SU-DHL-6 (cell line): ENCODE results near the gene GFPT2.

Experiments used
- H2AFZ ChIP-seq: fragments of 200-600 bp; sonication (generic); 2 replicates; pipeline ENCODE4 v1.6.1; 2014; ENCODE audit warnings: low read depth, mild to moderate bottlenecking, moderate library complexity, mixed read lengths, antibody characterized with exemption, low read length; ENCODE audit not compliant: severe bottlenecking
- H3F3A ChIP-seq: fragments of 200-600 bp; shearing (Covaris generic); 2 replicates; pipeline ENCODE4 v1.6.0; 2016; ENCODE audit warnings: antibody characterized with exemption, mild to moderate bottlenecking; ENCODE audit not compliant: insufficient read depth
- H3K27ac ChIP-seq: fragments of 200-600 bp; sonication (generic); 2 replicates; pipeline ENCODE4 v1.5.1; 2016; ENCODE audit warnings: low read depth, mild to moderate bottlenecking, low read length, moderate library complexity, mixed read lengths
- H3K27me3 ChIP-seq: fragments of 200-600 bp; sonication (generic), shearing (Covaris generic); 2 replicates; pipeline ENCODE4 v1.6.0; 2014; ENCODE audit warnings: mild to moderate bottlenecking, low read length
- H3K36me3 ChIP-seq: fragments of 200-600 bp; sonication (generic); 2 replicates; pipeline ENCODE4 v1.6.1; 2014; ENCODE audit warnings: mild to moderate bottlenecking, low read length, mixed read lengths
- H3K4me2 ChIP-seq: fragments of 300-600, 200-600 bp; shearing (Covaris generic), sonication (generic); 2 replicates; pipeline ENCODE4 v1.6.0; 2014; ENCODE audit warnings: low read length, low read depth, mild to moderate bottlenecking; ENCODE audit not compliant: poor library complexity, severe bottlenecking
- H3K4me3 ChIP-seq: fragments of 200-600 bp; sonication (generic); 2 replicates; pipeline ENCODE4 v1.5.1; 2014; ENCODE audit warnings: antibody characterized with exemption, low read length, mild to moderate bottlenecking, mixed read lengths; ENCODE audit not compliant: insufficient read depth, poor library complexity, severe bottlenecking
- H3K79me2 ChIP-seq: fragments of 200-600 bp; sonication (generic); 2 replicates; pipeline ENCODE4 v1.6.1; 2014; ENCODE audit warnings: mild to moderate bottlenecking, low read length, moderate library complexity; ENCODE audit not compliant: insufficient read depth
- H3K9ac ChIP-seq: fragments of 200-600 bp; sonication (generic); 2 replicates; pipeline ENCODE4 v1.7.0; 2014; ENCODE audit warnings: mild to moderate bottlenecking, low read length
- H3K9me2 ChIP-seq: fragments of 200-600 bp; sonication (generic); replicated peaks from 2 replicates; pipeline ENCODE4 v1.6.1; 2014; ENCODE audit warnings: low read length; ENCODE audit not compliant: insufficient read depth
- H3K9me3 ChIP-seq: fragments of 200-600 bp; sonication (generic); 2 replicates; pipeline ENCODE4 v1.6.1; 2014; ENCODE audit warnings: low read length, mixed read lengths; ENCODE audit not compliant: insufficient read depth
- H4K20me1 ChIP-seq: fragments of 200-600 bp; sonication (generic); 2 replicates; pipeline ENCODE4 v1.6.1; 2014; ENCODE audit warnings: low read depth, mild to moderate bottlenecking, antibody characterized with exemption, low read length, moderate library complexity, mixed read lengths
- EZH2phosphoT487 ChIP-seq: fragments of 200-600 bp; sonication (generic), shearing (Covaris generic); conservative IDR thresholded peaks from 2 replicates; pipeline ENCODE4 v1.6.1; 2018; ENCODE audit warnings: mild to moderate bottlenecking, antibody characterized with exemption, low read length, moderate library complexity, mixed read lengths
- TF ChIP-seq, protein P1 (sequence below): fragments of 200-600 bp; sonication (generic); IDR thresholded peaks from one replicate; pipeline ENCODE4 v1.5.1; 2017; ENCODE audit warnings: antibody characterized with exemption, mild to moderate bottlenecking, low read length, moderate library complexity; ENCODE audit not compliant: insufficient read depth, poor library complexity, severe bottlenecking

GFPT2 gene

DNA sequence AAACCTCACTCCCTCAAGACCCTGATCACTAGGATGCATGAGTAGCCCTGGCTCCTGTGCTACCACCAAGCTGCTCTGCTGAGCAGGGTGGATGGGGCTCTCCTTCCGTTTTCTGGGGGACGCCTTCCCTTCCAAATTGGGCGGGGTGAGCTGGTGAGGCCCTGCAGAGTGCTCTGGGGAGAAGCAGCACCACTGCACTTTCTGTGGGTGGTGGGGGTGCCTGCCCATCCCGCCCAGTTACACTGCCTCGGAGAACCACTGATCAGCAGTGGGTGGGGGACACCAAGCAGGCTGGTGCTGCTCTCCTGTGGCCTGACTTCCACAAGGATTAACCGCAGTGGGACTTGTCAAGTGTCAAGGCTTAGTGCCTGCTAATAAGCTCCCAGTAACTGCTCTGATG lies 19.0 kb downstream of the GFPT2 start:
- no peak overlapping the region for H3K4me3 ChIP-seq
- H4K20me1 ChIP-seq: no peaks in the 10 kb centered on the region
- no peak overlapping the region for H2AFZ ChIP-seq
- H3F3A ChIP-seq: no peaks in the 10 kb centered on the region
- no peaks in the 10 kb centered on the region for H3K79me2 ChIP-seq
- no peak overlapping the region for H3K27ac ChIP-seq
- TF ChIP-seq, protein P1, sequence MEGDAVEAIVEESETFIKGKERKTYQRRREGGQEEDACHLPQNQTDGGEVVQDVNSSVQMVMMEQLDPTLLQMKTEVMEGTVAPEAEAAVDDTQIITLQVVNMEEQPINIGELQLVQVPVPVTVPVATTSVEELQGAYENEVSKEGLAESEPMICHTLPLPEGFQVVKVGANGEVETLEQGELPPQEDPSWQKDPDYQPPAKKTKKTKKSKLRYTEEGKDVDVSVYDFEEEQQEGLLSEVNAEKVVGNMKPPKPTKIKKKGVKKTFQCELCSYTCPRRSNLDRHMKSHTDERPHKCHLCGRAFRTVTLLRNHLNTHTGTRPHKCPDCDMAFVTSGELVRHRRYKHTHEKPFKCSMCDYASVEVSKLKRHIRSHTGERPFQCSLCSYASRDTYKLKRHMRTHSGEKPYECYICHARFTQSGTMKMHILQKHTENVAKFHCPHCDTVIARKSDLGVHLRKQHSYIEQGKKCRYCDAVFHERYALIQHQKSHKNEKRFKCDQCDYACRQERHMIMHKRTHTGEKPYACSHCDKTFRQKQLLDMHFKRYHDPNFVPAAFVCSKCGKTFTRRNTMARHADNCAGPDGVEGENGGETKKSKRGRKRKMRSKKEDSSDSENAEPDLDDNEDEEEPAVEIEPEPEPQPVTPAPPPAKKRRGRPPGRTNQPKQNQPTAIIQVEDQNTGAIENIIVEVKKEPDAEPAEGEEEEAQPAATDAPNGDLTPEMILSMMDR: no peak
- TF ChIP-seq EZH2phosphoT487: no peak
- no peaks in the 10 kb centered on the region for H3K36me3 ChIP-seq
- H3K4me2 ChIP-seq: no peak overlapping the region
- no peak overlapping the region for H3K9ac ChIP-seq
- no peaks in the 10 kb centered on the region for H3K27me3 ChIP-seq
- no peaks in the 10 kb centered on the region for H3K9me2 ChIP-seq
- no peaks in the 10 kb centered on the region for H3K9me3 ChIP-seq

DNA sequence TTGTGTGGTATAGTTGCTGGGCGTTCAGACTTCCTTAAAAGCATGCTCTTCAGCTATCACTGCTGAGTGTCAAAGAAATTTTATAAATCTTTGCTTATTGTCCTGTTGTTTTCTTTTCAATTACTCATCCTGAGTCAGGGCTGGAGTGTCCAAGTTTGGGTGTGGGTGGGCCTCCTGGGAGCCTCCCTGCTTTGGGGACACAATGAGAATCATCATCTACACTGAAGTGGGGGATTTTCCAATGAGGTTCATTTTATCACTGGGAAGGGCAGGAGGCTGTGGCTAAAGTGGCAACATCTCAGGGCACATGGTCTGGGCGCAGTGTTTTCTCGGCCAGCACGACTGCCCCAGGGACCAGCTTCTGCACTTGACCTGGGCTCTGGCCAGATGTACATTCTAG lies 19.5 kb downstream of the GFPT2 start:
- Histone ChIP-seq H3K79me2 (no peaks in the 10 kb centered on the region), H3K27me3 (no peaks in the 10 kb centered on the region), H3K4me2 (no peak overlapping the region), H3K27ac (no peak overlapping the region), H4K20me1 (no peaks in the 10 kb centered on the region), H3K4me3 (no peak overlapping the region), H3F3A (no peaks in the 10 kb centered on the region), H3K36me3 (no peaks in the 10 kb centered on the region), H2AFZ (no peak overlapping the region), H3K9me2 (no peaks in the 10 kb centered on the region), H3K9me3 (no peaks in the 10 kb centered on the region), H3K9ac (no peak overlapping the region)
- no peak for TF ChIP-seq EZH2phosphoT487
- TF ChIP-seq, protein P1: no peak

DNA sequence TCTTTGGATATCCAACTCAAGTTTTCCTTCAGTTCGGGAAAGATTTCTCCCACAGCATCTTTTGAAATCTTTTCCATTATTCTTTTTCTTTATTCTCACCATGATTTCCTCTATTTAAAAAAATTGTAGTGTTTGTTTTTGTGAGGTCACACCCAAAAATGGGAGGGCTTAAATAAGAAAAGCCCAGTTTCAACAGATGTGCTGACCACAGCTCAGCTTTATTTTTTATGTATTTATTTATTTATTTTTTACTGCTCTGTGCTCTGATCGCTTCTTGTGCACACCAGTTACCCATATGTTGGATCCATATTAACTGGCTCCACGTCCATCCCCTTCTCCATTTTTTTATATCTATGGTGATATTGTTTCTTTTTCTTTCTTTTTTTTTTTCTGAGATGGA lies 20.3 kb downstream of the GFPT2 start:
- Histone ChIP-seq H3K9me3 (no peaks in the 10 kb centered on the region), H3K36me3 (no peaks in the 10 kb centered on the region), H4K20me1 (no peaks in the 10 kb centered on the region), H3K4me3 (no peak overlapping the region), H3F3A (no peaks in the 10 kb centered on the region), H3K27me3 (no peaks in the 10 kb centered on the region), H3K27ac (no peak overlapping the region), H3K79me2 (no peaks in the 10 kb centered on the region), H3K9ac (no peak overlapping the region), H3K9me2 (no peaks in the 10 kb centered on the region), H2AFZ (no peak overlapping the region), H3K4me2 (no peak overlapping the region)
- TF ChIP-seq, protein P1: no peak
- no peak for TF ChIP-seq EZH2phosphoT487
